Stimulated activated CD4-positive, alpha-beta T cell treated with anti-CD3 and anti-CD28 coated beads, Interleukin-1b, Interleukin-23, amount 100 ng/mL, for 4 hours (primary cell): ENCODE data around the gene CCDC117.

Experiments used
- DNase-seq, 2 donors: peaks; one replicate each; pipeline ENCODE4 v3.0.0-alpha.2; 2020; ENCODE audit warnings: low read depth in 2 of 2

CCDC117 gene

DNA sequence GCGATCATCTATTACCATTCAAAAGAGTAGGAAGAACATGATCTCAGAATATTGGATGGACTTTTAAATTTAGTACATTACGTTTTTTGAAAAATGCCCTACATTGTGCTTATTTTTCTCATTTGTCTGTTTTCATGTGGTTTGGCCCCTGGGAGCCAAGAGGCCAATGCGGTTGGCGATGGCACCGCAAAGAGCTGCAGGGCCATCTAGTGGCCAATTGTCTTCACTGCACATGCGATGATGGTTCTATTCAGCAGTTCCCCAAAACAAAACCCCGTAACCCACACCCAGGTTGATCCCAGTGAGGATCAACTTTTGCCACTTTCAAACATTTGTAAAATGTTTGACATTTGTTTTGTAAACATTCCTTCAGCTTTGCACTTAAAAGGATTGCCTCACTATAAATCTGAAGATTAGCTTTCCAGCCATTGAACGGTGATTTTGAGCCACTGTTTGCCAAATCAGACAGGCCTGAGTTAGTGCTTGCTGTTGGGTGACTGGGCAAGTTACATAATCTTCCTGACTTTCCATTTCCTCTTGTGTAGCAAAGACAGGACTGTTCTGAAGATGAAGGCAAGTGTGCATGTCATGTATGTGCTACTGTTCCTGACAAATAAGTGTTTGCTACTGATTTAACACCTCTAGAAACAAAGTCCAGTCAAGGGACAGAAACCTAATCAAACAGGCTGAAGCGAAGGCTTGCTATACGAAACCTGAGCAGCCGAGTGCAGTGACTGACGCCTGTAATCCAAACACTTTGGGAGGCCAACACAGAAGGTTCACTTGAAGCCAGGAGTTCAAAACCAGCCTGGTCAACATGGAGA lies 57.1 kb downstream of the CCDC117 start:
- DNase-seq, result peak; percentile 63 to 70

DNA sequence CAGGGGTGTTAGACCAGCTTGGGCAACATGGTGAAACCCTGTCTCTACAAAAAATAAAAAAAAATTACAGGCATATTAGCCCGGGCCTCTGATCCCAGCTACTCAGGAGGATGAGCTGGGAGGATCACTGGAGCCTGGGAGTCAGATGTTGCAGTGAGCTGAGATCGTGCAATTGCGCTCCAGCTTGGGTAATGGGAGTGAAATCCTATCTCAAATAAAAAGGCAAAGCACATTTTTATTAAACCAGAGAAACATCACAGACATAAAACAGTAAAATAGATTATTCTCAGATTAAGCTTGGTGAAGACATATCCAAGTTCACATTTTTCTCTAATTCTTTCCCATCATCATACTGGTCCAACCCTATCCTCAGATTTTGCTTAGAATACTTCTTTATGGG lies 57.9 kb downstream of the CCDC117 start:
- no peak for DNase-seq

DNA sequence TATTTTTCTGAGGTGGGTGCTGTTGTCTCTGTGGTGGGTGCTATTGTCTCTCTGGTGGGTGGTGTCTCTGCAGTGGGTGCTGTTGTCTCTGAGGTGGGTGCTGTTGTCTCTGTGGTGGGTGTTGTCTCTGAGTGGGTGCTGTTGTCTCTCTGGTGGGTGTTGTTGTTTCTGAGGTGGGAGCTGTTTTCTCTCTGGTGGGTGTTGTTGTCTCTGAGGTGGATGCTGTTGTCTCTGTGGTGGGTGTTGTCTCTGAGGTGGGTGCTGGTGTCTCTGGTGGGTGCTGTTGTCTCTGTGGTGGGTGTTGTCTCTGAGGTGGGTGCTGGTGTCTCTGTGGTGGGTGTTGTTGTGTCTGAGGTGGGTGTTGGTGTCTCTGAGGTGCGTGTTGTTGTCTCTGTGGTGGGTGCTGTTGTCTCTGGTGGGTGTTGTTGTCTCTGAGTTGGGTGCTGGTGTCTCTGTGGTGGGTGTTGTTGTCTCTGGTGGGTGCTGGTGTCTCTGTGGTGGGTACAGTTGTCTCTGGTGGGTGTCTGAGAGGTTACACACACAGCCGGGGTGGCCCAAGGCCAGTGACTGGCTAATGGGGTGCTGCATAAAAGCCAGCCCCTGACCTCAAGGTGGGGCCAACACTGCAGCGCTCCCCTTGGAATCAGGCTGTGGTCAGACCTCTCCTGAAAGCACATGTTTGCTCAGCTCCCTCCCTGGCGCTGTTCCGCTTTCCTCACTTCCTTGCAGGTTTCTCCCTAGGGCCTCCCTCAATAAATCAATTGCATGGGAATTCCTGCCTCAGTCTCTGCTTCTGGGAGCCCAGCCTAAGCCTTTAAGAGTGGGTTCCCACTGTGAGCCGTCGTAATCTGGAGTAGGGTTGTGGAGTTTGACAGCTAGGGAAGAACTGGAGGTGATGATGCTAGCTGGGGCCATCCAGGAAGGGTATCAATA lies 58.9 kb downstream of the CCDC117 start:
- no peak for DNase-seq

DNA sequence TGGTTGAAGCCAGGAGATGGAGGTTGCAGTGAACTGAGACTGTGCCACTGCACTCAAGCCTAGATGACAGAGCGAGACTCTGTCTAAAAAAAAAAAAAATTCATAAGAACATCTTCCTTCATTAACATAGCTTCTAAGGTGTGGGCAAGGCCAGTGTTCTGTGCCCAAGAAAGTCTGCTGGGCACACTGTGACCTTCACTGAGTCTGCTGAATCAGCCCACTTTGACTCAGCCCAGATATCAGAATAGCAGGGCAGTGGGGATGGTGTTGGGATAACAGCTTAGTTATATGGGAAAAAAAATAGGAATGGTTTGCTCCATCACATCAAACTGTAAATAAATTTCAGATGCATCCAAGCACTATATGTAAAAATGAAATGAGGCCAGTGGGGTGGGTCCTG lies 60.2 kb downstream of the CCDC117 start:
- no peak for DNase-seq

DNA sequence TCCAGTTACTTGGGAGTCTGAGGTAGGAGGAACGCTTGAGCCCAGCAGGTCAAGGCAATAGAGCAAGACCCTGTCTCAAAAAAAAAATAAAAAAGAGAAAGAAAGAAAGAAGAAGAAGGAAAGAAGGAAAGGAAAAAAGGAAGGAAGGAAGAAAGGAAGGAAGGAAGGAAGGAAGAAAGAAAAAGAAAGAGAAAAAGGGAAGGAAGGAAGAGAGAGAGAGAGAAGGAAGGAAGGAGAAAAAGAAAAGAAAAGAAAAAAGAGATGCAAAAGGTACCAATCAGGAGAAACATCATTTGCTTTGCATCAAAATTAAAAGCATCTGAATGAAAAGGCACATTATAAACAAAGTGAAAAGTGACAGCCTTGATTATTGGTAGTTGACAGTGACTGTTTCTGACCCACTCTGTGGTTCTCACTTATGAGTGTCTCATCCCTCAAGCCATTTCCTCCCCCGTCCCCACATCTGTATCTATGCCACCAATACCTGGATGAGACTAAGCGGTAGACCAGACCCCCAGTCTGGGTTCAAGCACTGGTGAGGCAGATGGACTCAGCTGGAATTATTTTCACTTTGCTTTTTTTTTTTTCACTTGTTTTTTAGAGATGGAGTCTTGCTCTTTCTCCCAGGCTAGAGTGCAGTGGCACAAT lies 60.9 kb downstream of the CCDC117 start:
- DNase-seq, result no peak

DNA sequence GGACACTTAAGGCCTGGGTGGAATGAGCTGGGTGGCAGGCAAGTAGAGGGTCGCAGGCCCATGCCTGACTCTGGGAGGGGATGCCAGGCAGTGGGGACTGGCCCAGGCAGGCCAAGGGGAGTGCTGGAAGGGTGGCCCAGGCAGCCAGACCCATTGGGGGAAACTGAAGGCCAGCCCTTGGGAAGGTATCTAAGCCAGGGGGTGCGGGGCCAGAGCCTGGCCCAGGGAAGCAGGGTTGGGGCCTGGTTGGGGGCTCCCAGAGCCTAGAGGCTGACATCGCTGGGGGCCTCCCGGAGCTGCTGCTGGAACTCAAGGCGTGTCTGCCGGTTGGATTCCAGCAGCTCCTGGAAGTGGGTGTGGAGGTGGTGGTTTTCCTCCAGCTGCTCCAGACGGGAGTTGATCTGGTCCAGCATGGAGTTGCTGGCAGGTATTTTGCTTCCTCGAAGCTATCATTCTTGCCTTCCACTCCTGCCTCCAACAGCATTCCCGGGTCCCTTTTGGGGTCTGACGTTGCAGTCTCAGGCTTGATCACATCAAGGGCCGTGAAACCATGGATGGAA lies 63.2 kb downstream of the CCDC117 start:
- DNase-seq, result no peak

DNA sequence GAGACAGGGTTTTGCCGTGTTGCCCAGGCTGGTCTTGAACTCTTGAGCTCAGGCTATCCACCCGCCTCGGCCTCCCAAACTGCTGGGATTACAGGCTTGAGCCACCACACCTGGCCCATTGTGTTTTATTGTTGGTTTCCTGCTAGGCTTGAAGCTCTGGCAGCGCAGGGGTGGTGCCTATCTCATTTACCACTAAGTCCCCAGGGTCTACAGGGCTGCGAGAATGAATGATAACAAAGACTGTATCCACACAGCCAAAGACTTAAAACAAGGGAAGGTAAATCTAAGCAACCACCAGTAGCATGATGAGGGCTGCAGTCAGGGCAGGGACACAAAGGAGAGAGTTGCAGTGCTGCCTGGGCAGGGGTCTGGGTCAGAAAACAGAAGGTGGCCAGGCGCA lies 65.1 kb downstream of the CCDC117 start:
- DNase-seq, result no peak
